ENCODE results near the gene OR5AC2.

The OR5AC2 gene, protein sequence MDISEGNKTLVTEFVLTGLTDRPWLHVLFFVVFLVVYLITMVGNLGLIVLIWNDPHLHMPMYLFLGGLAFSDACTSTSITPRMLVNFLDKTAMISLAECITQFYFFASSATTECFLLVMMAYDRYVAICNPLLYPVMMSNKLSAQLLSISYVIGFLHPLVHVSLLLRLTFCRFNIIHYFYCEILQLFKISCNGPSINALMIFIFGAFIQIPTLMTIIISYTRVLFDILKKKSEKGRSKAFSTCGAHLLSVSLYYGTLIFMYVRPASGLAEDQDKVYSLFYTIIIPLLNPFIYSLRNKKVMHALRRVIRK

DNA sequence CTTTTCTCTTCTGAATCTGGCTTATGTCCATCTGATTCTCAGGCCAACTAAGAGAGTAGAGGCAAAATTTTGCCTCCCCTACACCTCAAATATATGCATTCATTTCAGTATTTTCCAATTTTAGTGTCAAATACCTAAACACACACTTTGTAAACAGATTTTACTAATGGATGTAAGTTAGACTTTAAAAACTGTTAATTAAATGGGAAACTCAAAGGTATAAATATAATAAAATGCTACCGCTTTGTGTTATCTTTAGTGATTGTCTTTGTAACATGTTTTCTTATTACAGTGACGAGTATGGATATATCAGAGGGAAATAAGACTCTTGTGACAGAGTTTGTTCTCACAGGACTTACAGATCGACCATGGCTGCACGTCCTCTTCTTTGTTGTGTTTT is at the start of gene OR5AC2:
TSS of gene OR5AC2 (plus strand) at position 301 of the 400 bp plus-strand sequence. CDS start at position 301, 0 bp downstream.
- no peaks in the 10 kb centered on the region for H3K27me3 Mint-ChIP-seq
- H3K4me3 Mint-ChIP-seq, result no peak within 1 kb of the TSS
- H3K9me3 Mint-ChIP-seq, result peaks cover 3% of the 10 kb centered on the region
- H3K27ac Mint-ChIP-seq, result no peak within 1 kb of the TSS
- no peaks in the 10 kb centered on the region for H3K4me1 Mint-ChIP-seq
- H3K36me3 Mint-ChIP-seq, result no peaks in the 10 kb centered on the region
- DNase-seq (ENCODE audit: low spot score in 2 of 2) (no peak), ATAC-seq (ENCODE audit: low read depth) (no peak)

DNA sequence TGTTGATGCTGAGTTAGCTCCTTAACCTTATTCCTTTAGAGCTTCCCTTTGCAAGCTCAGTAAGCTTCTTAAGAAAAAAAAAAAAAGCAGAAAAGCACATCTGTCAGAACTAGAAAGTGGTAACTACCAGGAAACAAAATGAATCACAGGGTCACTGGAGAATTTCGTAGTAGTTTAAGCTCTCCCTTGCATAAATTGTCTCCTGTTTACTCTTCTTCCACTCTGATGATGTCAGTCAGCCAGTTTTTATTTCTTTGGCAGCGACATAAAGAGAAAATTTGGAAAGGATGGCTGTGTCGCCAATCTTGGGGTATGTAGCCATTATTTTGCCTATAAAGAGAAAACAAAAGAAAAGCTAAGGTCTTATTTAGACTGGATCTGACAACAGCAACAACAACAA is 48.7 kb upstream of the OR5AC2 start:
- DNase-seq (ENCODE audit: low spot score in 2 of 2), result no peak
- Mint-ChIP-seq H3K36me3 (no peaks in the 10 kb centered on the region), H3K27me3 (peaks cover 10% of the 10 kb centered on the region), H3K27ac (no peak overlapping the region), H3K4me1 (peaks cover 4% of the 10 kb centered on the region), H3K4me3 (no peak overlapping the region), H3K9me3 (peaks cover 6% of the 10 kb centered on the region)
- no peak for ATAC-seq (ENCODE audit: low read depth)

DNA sequence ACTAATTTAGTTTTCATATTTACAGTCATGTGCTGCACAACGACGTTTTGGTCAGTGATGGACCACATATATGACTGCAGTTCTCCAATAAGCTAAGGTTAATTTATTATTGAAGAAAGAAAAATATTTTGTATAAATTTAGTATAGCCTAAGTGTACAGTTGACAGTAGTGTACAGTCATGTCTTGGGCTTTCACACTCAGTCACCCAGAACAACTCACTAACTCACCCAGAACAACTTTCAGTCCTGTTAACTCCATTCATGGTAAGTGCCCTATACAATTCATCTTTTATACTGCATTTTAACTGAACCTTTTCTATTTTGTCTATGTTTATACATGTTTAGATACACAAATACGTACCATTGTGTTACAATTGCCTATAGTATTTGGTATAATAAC is 48.1 kb upstream of the OR5AC2 start:
- H3K4me1 Mint-ChIP-seq, result peaks cover 4% of the 10 kb centered on the region
- peaks cover 12% of the 10 kb centered on the region for H3K27me3 Mint-ChIP-seq
- H3K4me3 Mint-ChIP-seq, result no peak overlapping the region
- H3K27ac Mint-ChIP-seq, result peak overlapping the region; percentile 74
- no peak for ATAC-seq (ENCODE audit: low read depth)
- H3K9me3 Mint-ChIP-seq, result peaks cover 6% of the 10 kb centered on the region
- no peaks in the 10 kb centered on the region for H3K36me3 Mint-ChIP-seq
- DNase-seq (ENCODE audit: low spot score in 2 of 2), result no peak

DNA sequence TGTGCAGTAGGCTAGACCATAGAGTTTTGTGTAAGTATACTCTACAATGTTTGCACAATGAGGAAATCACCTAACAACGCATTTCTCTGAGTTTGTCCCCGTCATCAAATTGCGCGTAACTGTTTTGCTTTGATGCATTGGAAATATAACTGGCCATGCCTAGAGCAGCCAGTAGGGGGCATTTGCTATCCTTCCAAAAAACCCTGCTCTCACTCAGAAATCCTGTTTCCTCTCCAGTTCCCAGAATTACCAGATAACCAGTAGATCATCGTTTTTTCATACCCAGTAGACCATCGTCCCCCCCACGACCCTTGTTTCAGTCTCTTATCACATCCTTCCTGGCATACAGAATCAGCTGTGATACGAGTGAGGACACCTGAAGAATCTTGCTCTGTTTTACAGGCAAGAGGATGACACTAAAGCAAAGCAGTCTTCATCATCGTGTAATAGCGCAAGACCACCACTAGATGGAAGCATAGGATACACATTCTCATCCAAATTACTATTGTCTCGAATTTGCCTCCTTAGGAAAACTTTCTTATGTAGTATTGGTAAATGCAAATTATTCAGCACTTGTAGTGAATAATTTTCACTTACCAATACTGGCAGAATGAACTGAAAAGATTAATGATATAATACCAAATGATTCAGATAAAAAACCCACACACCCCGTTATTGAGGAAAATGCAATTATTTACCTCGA is 47.5 kb upstream of the OR5AC2 start:
- Mint-ChIP-seq H3K36me3 (no peaks in the 10 kb centered on the region), H3K27ac (peak overlapping the region; percentile 74), H3K4me3 (peak overlapping the region; percentile 76), H3K27me3 (peaks cover 12% of the 10 kb centered on the region), H3K4me1 (peaks cover 4% of the 10 kb centered on the region), H3K9me3 (peaks cover 6% of the 10 kb centered on the region)
- ATAC-seq (ENCODE audit: low read depth) (peak; percentile 90), DNase-seq (ENCODE audit: low spot score in 2 of 2) (peak; percentile 71)

DNA sequence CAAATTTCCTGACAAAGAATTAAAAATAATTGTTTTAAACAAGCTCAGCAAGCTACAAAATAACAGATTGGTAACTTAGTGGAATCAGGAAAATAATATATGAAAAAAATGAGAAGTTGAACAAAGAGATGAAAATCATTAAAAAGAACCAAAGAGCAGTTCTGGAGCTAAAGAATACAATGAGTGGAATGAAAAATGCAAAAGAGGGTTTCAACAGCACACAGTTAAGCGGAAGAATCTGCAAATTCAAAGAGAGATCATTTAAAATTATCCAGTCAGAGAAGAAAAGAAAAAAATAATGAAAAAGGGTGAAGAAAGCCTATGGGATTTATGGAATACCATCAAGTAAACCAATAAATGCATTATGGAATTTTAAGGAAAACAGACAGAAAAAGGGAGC is 45.6 kb upstream of the OR5AC2 start:
- DNase-seq (ENCODE audit: low spot score in 2 of 2) (no peak), ATAC-seq (ENCODE audit: low read depth) (no peak)
- Mint-ChIP-seq H3K9me3 (peaks cover 6% of the 10 kb centered on the region), H3K27me3 (peaks cover 8% of the 10 kb centered on the region), H3K27ac (no peak overlapping the region), H3K4me1 (peaks cover 4% of the 10 kb centered on the region), H3K36me3 (no peaks in the 10 kb centered on the region), H3K4me3 (no peak overlapping the region)

DNA sequence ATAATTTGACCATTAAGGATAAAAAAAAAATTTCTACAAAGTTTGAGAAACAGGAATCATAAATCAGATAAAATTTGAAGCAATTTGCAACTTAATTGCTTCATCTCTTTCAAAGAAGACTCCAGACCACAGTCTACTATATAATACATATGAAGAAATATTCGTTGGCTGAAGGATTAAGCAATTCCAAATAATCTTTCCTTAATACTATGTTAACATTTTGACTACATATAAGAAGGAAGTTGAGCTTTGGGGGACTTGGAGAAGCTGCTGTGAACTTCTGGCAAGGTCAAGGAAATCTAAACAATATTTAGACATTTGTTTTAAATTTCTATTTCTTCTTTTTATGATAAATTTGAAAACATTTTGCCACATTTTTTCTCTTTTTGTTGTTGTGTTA is 38.4 kb upstream of the OR5AC2 start:
- ATAC-seq (ENCODE audit: low read depth), result no peak
- Mint-ChIP-seq H3K27me3 (peaks cover 5% of the 10 kb centered on the region), H3K36me3 (no peaks in the 10 kb centered on the region), H3K27ac (no peak overlapping the region), H3K4me3 (no peak overlapping the region), H3K4me1 (no peaks in the 10 kb centered on the region), H3K9me3 (no peaks in the 10 kb centered on the region)
- no peak for DNase-seq (ENCODE audit: low spot score in 2 of 2)

DNA sequence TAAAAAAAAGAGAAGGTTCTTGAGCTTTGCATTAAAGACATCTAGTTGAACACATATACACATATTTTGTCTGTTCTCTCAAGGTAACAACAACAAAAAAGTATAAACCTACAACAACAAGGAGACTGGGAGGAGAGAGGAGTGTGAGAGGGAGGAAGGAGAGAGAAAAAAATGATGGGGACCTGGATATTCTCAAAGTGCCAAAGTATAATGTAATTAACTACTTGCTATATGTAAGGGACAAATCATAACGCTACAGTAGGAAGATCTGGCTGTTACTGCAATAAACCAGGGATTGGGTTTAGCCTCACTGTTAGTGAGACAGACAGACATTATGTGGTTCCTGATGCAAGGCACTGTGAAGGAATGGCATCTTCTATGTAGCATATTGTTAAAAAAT is 37.7 kb upstream of the OR5AC2 start:
- peaks cover 3% of the 10 kb centered on the region for H3K27me3 Mint-ChIP-seq
- no peaks in the 10 kb centered on the region for H3K9me3 Mint-ChIP-seq
- ATAC-seq (ENCODE audit: low read depth), result no peak
- H3K27ac Mint-ChIP-seq, result no peak overlapping the region
- no peaks in the 10 kb centered on the region for H3K36me3 Mint-ChIP-seq
- DNase-seq (ENCODE audit: low spot score in 2 of 2), result no peak
- H3K4me3 Mint-ChIP-seq, result no peak overlapping the region
- H3K4me1 Mint-ChIP-seq, result no peaks in the 10 kb centered on the region

DNA sequence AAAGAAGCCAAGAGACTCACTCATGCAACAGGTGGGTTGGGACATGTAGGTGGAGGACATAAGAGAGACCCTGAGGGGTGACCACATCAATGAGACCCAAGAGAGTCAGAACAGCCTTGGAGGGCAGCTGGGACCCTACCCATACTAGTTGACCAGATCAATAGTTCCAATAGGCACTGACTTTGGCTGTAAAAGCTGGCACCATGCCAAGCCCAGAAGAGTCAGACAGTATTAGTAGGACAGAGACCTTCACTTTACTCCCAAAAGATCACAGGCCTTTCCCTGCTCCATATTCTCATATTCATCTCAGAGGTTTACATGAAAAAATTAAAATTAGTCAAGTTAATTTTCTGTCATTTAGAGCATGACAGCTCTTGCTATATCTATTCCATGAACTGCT is 30.9 kb upstream of the OR5AC2 start:
- ATAC-seq (ENCODE audit: low read depth) (no peak), DNase-seq (ENCODE audit: low spot score in 2 of 2) (no peak)
- Mint-ChIP-seq H3K27me3 (peaks cover 5% of the 10 kb centered on the region), H3K27ac (no peak overlapping the region), H3K9me3 (no peaks in the 10 kb centered on the region), H3K36me3 (no peaks in the 10 kb centered on the region), H3K4me3 (no peak overlapping the region), H3K4me1 (no peaks in the 10 kb centered on the region)

DNA sequence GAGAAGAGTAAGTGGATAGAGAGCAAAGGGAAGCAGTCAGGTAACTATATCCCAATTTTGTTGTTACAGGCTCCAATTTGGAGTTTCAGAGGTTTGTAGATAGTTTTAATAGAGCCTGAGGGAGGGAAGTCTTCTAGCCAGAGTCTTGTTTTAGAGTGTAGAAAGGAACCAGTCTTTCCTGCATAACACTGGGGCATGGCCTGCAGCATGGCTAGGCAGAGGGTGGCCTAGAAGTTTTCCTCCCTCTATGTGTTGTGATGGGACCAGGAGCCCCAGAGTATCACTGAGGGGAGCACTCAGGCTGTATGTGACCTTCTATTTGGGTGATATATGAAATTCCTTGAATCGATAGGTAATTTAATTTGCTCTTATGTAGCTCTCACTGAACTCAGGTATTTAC is 29.3 kb upstream of the OR5AC2 start:
- no peak for ATAC-seq (ENCODE audit: low read depth)
- Mint-ChIP-seq H3K27ac (no peak overlapping the region), H3K4me3 (no peak overlapping the region), H3K27me3 (peaks cover 5% of the 10 kb centered on the region), H3K9me3 (no peaks in the 10 kb centered on the region), H3K36me3 (no peaks in the 10 kb centered on the region), H3K4me1 (no peaks in the 10 kb centered on the region)
- DNase-seq (ENCODE audit: low spot score in 2 of 2), result no peak

DNA sequence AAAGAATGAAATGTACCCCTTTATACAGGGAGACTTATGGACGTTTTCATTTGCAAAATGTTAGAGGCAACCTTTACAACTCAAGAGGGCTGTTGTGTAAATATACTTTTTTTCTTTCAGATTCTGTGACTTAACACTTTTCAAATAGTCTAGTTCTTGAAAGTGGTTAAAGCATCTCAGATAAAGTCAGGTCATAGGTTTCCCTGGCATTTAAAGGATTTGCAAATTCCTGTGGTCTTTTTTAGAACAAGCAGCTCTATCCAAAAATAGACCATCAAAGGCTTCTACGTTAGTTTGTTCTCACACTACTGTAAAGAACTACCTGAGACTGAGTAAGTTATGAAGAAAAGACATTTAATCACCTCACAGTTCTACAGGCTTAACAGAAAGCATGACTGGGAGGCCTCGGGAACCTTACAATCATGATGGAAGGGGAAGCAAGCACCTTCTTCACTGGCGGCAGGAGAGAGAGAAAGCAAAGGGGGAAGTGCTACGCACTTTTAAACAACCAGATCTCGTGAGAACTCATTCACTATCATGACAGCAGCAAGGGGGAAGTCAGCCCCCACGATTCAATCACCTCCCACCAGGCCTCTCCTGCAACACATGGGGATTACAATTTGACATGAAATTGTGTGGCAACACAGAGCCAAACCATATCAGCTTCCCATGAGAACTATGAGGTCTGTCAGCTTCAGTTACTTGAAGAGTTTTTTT is 28.6 kb upstream of the OR5AC2 start:
- Mint-ChIP-seq H3K4me3 (no peak overlapping the region), H3K27me3 (peaks cover 5% of the 10 kb centered on the region), H3K9me3 (no peaks in the 10 kb centered on the region), H3K36me3 (no peaks in the 10 kb centered on the region), H3K27ac (no peak overlapping the region), H3K4me1 (no peaks in the 10 kb centered on the region)
- ATAC-seq (ENCODE audit: low read depth) (no peak), DNase-seq (ENCODE audit: low spot score in 2 of 2) (no peak)

DNA sequence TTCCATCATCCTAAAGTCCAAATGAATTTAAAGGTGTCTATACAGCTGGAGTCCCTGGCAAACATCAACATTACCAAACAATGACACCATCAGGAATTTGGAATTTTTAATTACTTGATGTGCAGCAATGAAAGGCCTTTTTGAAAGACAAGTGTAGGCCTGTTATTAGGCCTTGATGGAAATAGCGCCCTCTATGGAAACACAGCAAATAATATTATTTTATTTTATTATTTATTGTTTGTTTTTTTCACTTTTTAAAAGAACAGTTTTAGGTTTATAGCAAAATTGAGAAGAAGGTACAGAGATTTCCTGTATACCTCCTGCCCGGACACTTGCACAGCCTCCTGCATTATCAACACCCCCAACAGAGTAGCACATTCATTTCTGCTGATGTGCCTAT is 18.1 kb upstream of the OR5AC2 start:
- no peaks in the 10 kb centered on the region for H3K36me3 Mint-ChIP-seq
- no peak for ATAC-seq (ENCODE audit: low read depth)
- H3K9me3 Mint-ChIP-seq, result no peaks in the 10 kb centered on the region
- H3K27ac Mint-ChIP-seq, result no peak overlapping the region
- DNase-seq (ENCODE audit: low spot score in 2 of 2), result no peak
- H3K4me1 Mint-ChIP-seq, result no peaks in the 10 kb centered on the region
- peaks cover 2% of the 10 kb centered on the region for H3K27me3 Mint-ChIP-seq
- H3K4me3 Mint-ChIP-seq, result no peak overlapping the region

DNA sequence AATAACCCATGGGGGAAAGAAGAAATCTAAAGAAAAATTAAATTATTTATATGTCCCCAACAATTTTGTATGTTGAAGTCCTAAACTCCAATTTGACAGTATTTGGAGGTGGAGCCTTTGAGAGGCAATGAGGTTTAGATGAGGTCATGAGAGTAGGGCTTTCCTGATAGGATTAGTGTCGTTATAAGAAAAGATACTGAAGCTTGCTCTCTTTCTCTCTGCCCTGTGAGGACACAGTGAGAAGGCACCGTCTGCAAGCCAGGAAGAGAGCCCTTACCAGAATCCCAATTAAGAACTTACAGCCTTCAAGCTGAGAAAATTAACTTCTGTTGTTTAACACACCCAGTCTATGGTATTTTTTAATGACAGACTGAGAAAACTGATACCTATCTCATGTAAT is 16.1 kb upstream of the OR5AC2 start:
- DNase-seq (ENCODE audit: low spot score in 2 of 2), result no peak
- Mint-ChIP-seq H3K27ac (no peak overlapping the region), H3K27me3 (no peaks in the 10 kb centered on the region), H3K4me3 (no peak overlapping the region), H3K9me3 (no peaks in the 10 kb centered on the region), H3K36me3 (no peaks in the 10 kb centered on the region), H3K4me1 (no peaks in the 10 kb centered on the region)
- no peak for ATAC-seq (ENCODE audit: low read depth)

DNA sequence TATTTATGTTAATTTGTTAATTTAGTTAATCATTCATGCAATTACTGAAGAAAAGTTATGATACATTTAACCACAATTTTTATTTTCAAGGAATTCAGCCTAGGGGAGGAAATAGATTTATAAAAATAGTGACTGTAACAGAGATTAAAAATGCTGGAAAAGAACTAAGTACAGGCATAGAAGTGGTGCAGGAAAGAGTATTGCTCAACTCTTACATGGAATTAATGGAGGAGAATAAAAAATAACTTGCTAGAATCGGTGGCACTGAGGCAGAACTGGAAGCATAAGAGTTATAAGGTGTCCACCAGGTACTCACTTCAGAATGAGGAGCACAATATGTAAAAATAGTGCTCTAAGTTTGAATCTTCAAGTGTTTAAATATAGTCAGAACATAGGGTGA is 13.5 kb upstream of the OR5AC2 start:
- no peaks in the 10 kb centered on the region for H3K27me3 Mint-ChIP-seq
- no peak for ATAC-seq (ENCODE audit: low read depth)
- H3K9me3 Mint-ChIP-seq, result no peaks in the 10 kb centered on the region
- no peak overlapping the region for H3K27ac Mint-ChIP-seq
- no peaks in the 10 kb centered on the region for H3K4me1 Mint-ChIP-seq
- no peaks in the 10 kb centered on the region for H3K36me3 Mint-ChIP-seq
- no peak for DNase-seq (ENCODE audit: low spot score in 2 of 2)
- H3K4me3 Mint-ChIP-seq, result no peak overlapping the region

DNA sequence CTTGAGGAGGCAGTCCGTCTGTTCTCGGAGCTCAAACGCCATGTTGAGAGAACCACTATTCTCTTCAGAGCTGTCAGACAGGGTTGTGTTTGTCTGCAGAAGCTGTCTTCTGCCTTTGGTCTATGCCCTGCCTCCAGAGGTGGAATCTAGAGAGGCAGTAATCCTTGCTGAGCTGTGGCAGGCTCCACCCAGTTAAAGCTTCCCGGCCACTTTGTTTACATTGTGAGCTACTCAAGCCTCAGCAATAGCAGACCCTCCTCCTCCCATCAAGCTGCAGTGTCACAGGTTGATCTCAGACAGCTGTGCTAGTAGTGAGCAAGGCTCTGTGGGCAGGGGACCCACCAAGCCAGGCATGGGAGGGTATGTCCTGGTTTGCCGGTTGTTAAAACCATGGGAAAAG is 8.9 kb downstream of the OR5AC2 start:
- Mint-ChIP-seq H3K4me3 (no peak overlapping the region), H3K27ac (no peak overlapping the region), H3K27me3 (peaks cover 2% of the 10 kb centered on the region), H3K9me3 (peaks cover 3% of the 10 kb centered on the region), H3K36me3 (no peaks in the 10 kb centered on the region), H3K4me1 (no peaks in the 10 kb centered on the region)
- ATAC-seq (ENCODE audit: low read depth), result no peak
- no peak for DNase-seq (ENCODE audit: low spot score in 2 of 2)
